BJ (cell line): ENCODE measurements around the gene GPR39. TPM values are rescaled to one million over a fixed set of nuclear protein-coding genes. Genes with fewer than 3 reads are reported as not detected.

Source experiments
- CTCF ChIA-PET: fragments of 350-600 bp; formaldehyde crosslinking; extraction: SDS; loops from one replicate; lab custom pipeline; 2021; ENCODE audit warnings: antibody characterized with exemption, inconsistent platforms; lab: Yijun Ruan, JAX
- POLR2A ChIA-PET: fragments of 300-600 bp; sonication (Branson Sonifier 250); formaldehyde crosslinking; extraction: SDS; loops from one replicate; lab custom pipeline; 2021; ENCODE audit warnings: antibody characterized with exemption; lab: Charles Lee
- DNase-seq: peaks from one replicate; pipeline ENCODE4 v3.0.0-alpha.2; 2011; ENCODE audit warnings: low read depth
- H3K27me3 ChIP-seq: 2 replicates; pipeline ENCODE4 v1.6.0; 2011; ENCODE audit warnings: low read length; ENCODE audit not compliant: control insufficient read depth, insufficient read depth
- H3K36me3 ChIP-seq: 2 replicates; pipeline ENCODE4 v1.5.1; 2011; ENCODE audit warnings: low read length; ENCODE audit not compliant: control insufficient read depth, insufficient read depth
- H3K4me3 ChIP-seq: 2 replicates; pipeline ENCODE4 v1.5.1; 2011; ENCODE audit warnings: low read depth, mild to moderate bottlenecking, control low read depth, low read length
- CTCF ChIP-seq: IDR thresholded peaks from 2 replicates; pipeline ENCODE4 v1.5.1; 2011; ENCODE audit warnings: low read depth, mild to moderate bottlenecking, control low read depth, inconsistent platforms, low read length, moderate library complexity; ENCODE audit not compliant: insufficient read depth
- polyA minus RNA-seq: library from RNA; depleted of rRNA, polyadenylated mRNA; stranded (reverse); fragments of >200 nt; gene quantifications from 2 replicates; pipeline ENCODE4 v1.2.3, GENCODE V29; 2011; rRNA and poly(A)+ RNA removed
- polyA plus RNA-seq: library from polyadenylated mRNA; depleted of rRNA; stranded (reverse); fragments of >200 nt; gene quantifications from 2 replicates; pipeline ENCODE4 v1.2.3, GENCODE V29; 2011; rRNA removed

The GPR39 gene
- polyA plus RNA-seq = 1.9 and 2.3 TPM in 2 replicates
- polyA minus RNA-seq = 9.3 and 10.3 TPM in 2 replicates

GRCh38 chr2:132416723-132417395 lies at the start of gene GPR39:
TSS of gene GPR39 (plus strand) at chr2:132416805.
- CTCF ChIA-PET = interaction anchor here (0.5 to 1.5 kb wide), 5 partner anchors 9 to 133 kb away, joined by 3 to 6 read pairs (median 3); no protein-coding TSS in a partner anchor
- peak within 1 kb of the TSS; percentile 55 for H3K4me3 ChIP-seq
- POLR2A ChIA-PET = no interaction called here
- TF ChIP-seq CTCF = 0 out of 2 replicates have a peak, but pooled peaks have one; percentile 16
- DNase-seq = no peak
- no peaks in the 10 kb centered on the region for H3K27me3 ChIP-seq
- H3K36me3 ChIP-seq = no peaks in the 10 kb centered on the region

- no peak for DNase-seq
Observed at GRCh38 chr2:132368191-132368590, 48.4 kb upstream of the GPR39 start.

GRCh38 chr2:132372276-132372675 lies 44.3 kb upstream of the GPR39 start:
- Histone ChIP-seq H3K4me3 (no peak overlapping the region), H3K27me3 (no peaks in the 10 kb centered on the region), H3K36me3 (no peaks in the 10 kb centered on the region)
- no peak for TF ChIP-seq CTCF
- ChIA-PET POLR2A (no interaction called here), CTCF (no interaction called here)
- DNase-seq = no peak

More at GRCh38 chr2:132368191-132368590, 48.4 kb upstream of the GPR39 start:
- H3K27me3 ChIP-seq = no peaks in the 10 kb centered on the region
- no peak for TF ChIP-seq CTCF
- H3K36me3 ChIP-seq = no peaks in the 10 kb centered on the region
- H3K4me3 ChIP-seq = no peak overlapping the region
- POLR2A ChIA-PET = no interaction called here
- CTCF ChIA-PET = interaction anchor here (1.6 kb wide), 1 partner anchor 19 kb away, joined by 3 read pairs; no protein-coding TSS in a partner anchor

- CTCF ChIA-PET = interaction anchor here (2.0 kb wide), 1 partner anchor 24 kb away, joined by 7 read pairs; no protein-coding TSS in a partner anchor
Observed at GRCh38 chr2:132373391-132374135, 43.0 kb upstream of the GPR39 start.

More at GRCh38 chr2:132373391-132374135, 43.0 kb upstream of the GPR39 start:
- DNase-seq = no peak
- POLR2A ChIA-PET = no interaction called here
- Histone ChIP-seq H3K4me3 (no peak overlapping the region), H3K36me3 (no peaks in the 10 kb centered on the region), H3K27me3 (no peaks in the 10 kb centered on the region)
- no peak for TF ChIP-seq CTCF
